ENCODE results near the gene USP19. TPM values are rescaled to one million over a fixed set of nuclear protein-coding genes. Genes with fewer than 3 reads are reported as not detected.

Gene USP19, protein sequence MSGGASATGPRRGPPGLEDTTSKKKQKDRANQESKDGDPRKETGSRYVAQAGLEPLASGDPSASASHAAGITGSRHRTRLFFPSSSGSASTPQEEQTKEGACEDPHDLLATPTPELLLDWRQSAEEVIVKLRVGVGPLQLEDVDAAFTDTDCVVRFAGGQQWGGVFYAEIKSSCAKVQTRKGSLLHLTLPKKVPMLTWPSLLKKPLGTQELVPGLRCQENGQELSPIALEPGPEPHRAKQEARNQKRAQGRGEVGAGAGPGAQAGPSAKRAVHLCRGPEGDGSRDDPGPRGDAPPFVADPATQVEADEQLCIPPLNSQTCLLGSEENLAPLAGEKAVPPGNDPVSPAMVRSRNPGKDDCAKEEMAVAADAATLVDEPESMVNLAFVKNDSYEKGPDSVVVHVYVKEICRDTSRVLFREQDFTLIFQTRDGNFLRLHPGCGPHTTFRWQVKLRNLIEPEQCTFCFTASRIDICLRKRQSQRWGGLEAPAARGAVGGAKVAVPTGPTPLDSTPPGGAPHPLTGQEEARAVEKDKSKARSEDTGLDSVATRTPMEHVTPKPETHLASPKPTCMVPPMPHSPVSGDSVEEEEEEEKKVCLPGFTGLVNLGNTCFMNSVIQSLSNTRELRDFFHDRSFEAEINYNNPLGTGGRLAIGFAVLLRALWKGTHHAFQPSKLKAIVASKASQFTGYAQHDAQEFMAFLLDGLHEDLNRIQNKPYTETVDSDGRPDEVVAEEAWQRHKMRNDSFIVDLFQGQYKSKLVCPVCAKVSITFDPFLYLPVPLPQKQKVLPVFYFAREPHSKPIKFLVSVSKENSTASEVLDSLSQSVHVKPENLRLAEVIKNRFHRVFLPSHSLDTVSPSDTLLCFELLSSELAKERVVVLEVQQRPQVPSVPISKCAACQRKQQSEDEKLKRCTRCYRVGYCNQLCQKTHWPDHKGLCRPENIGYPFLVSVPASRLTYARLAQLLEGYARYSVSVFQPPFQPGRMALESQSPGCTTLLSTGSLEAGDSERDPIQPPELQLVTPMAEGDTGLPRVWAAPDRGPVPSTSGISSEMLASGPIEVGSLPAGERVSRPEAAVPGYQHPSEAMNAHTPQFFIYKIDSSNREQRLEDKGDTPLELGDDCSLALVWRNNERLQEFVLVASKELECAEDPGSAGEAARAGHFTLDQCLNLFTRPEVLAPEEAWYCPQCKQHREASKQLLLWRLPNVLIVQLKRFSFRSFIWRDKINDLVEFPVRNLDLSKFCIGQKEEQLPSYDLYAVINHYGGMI (N-terminal part only)
- total RNA-seq (2012; rRNA removed) (22.5 and 24.7 TPM in 2 replicates), polyA plus RNA-seq (2012; rRNA removed) (39.7 and 44.0 TPM in 2 replicates), Bru-seq, nascent RNA (percentile 61 among the genes with signal in this experiment), BruChase-seq, experiment 1, labeled RNA remaining after a 6-hour chase (percentile 72 among the genes with signal in this experiment), BruChase-seq, experiment 2, labeled RNA remaining after a 2-hour chase (percentile 73 among the genes with signal in this experiment)
- polyA plus RNA-seq (2012; cell fraction: cytosol; rRNA removed): 16.0 and 29.4 TPM in 2 replicates
- 76.7 and 128 TPM in 2 replicates for polyA plus RNA-seq (2012; cell fraction: nucleus; rRNA removed; ENCODE audit: low replicate concordance)
- long read RNA-seq, full-length matches to known transcripts: 5 of 32 reads
- long read RNA-seq, partial matches to known transcripts: 21 of 32 reads
- long read RNA-seq, other reads (novel, unspliced or antisense): 6 of 32 reads

DNA sequence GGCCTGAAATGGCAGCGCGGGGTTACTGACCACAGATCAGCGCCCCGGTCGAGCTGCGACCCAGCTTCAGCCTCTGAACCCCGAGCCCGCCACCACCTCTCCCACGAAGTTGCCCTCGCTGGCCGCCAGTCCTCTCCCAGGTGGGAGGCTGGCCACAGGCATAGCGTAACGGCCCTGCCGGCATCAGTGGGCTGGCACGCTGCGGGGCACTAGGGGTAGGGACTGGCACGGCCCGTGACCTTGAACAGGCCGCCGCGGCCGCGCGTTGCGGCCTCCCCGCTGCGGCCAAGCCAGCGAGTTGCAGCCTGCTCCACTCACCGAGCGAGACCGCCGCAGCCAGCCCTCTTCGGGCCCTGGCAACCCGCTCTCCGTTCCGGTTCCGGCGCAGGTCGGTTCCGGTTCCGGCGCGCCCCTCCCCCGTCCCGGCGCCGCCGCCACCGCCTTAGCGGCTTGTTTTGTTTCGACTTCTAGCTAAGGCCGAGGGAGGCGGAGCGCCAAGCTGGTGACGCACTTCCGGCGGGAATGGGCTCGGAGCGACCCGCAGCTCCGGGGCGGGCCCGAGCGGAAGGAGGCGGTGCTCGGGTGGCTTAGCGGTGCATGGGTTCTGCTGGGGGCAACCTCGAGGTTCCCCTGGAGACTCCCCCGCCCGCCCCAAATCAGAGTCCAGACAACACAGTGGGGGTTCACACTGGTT lies at the start of gene USP19:
Gene USP19 (minus strand): TSS at position 386 of the 694 bp plus-strand sequence. CDS start 1,678 bp downstream, outside the sequence.
- dilution Hi-C loops (cut with HindIII; ENCODE audit: low sequenced_read_pairs, unreplicated experiment) (no loop called here), in situ Hi-C loops (cut with MboI; ENCODE audit: low sequenced_read_pairs) (no loop called here), intact Hi-C loops (cut with micrococcal nuclease) (no loop called here)
- Histone ChIP-seq H2BK5ac (ENCODE audit: low read depth, low read length, poor library complexity, severe bottlenecking) (peak within 1 kb of the TSS; percentile 89), H3K9me3 (ENCODE audit: control insufficient read depth, insufficient read depth, low read length) (no peaks in the 10 kb centered on the region), H3K36me3 (ENCODE audit: control insufficient read depth, insufficient read depth, low read length) (peaks cover 74% of the 10 kb centered on the region), H2BK120ac (ENCODE audit: low read depth, low read length) (no peak within 1 kb of the TSS), H3K14ac (replicated peaks; ENCODE audit: low read depth, low read length) (peak within 1 kb of the TSS; percentile 94), H2AFZ (replicated peaks; ENCODE audit: low read length, poor library complexity) (peak within 1 kb of the TSS; percentile 97), H3K4me2 (ENCODE audit: low read depth, low read length) (peak within 1 kb of the TSS; percentile 98), H3K9ac (ENCODE audit: low read depth, low read length) (peak within 1 kb of the TSS; percentile 90), H3K4ac (ENCODE audit: low read depth, low read length) (peak within 1 kb of the TSS; percentile 95), H2BK15ac (ENCODE audit: low read depth, low read length) (no peak within 1 kb of the TSS), H3K79me1 (ENCODE audit: low read depth in 1 of 2, low read length in 2 of 2) (peaks cover 4 to 49% of the 10 kb centered on the region in 2 experiments), H3K56ac (ENCODE audit: extremely low read depth, insufficient read depth, low read length) (peak within 1 kb of the TSS; percentile 62), H4K8ac (ENCODE audit: low read depth in 2 of 2, low read length in 2 of 2) (peak within 1 kb of the TSS; percentile 91 to 96), H3K9me1 (ENCODE audit: insufficient read depth, low read length) (peaks cover 10% of the 10 kb centered on the region; the same call in 1 of the 2 replicates), H4K20me1 (ENCODE audit: insufficient read depth, low read length) (peaks cover 6% of the 10 kb centered on the region), H4K91ac (ENCODE audit: insufficient read depth, low read depth, low read length) (peak within 1 kb of the TSS; percentile 87), H2AK9ac (replicated peaks; ENCODE audit: low read depth, low read length, poor library complexity) (peak within 1 kb of the TSS; percentile 99), H3K23ac (ENCODE audit: low read depth, low read length) (peak within 1 kb of the TSS; percentile 93), H2BK20ac (ENCODE audit: low read depth, low read length) (no peak within 1 kb of the TSS), H3K27me3 (ENCODE audit: control insufficient read depth, insufficient read depth, low read length) (no peaks in the 10 kb centered on the region), H3K4me1 (ENCODE audit: control insufficient read depth, insufficient read depth, low read length) (peaks cover 10% of the 10 kb centered on the region), H3K27ac (ENCODE audit: insufficient read depth, low read length) (peak within 1 kb of the TSS; percentile 86), H3K4me3 (ENCODE audit: insufficient read depth, low read depth, low read length) (peak within 1 kb of the TSS; percentile 80), H3K18ac (ENCODE audit: low read depth, low read length) (peak within 1 kb of the TSS; percentile 10; the same call in 1 of the 2 replicates), H4K5ac (ENCODE audit: low read depth, low read length) (peak within 1 kb of the TSS; percentile 82), H2AK5ac (ENCODE audit: low read depth, low read length) (peak within 1 kb of the TSS; percentile 95)
- CTCF ChIA-PET: interaction anchor here (0.6 kb wide), 2 partner anchors 26 to 288 kb away, joined by 3 to 4 read pairs; no protein-coding TSS in a partner anchor
- 1% methylated on average over 39 of the region's 70 CpGs; no CpG with 5 or more reads in 1 of the 2 experiments for WGBS, 2 experiments (ENCODE audit: extremely low coverage in 2 of 2, insufficient read length in 1 of 2)
- no TSS peak for BruUV-seq (replicated peaks)
- ATAC-seq (ENCODE audit: low read depth) (peak; percentile 94), DNase-seq (peak; percentile 90)
- POLR2A ChIA-PET (ENCODE audit: unreplicated experiment): interaction anchor here (0.6 to 1.3 kb wide), 5 partner anchors 12 to 204 kb away, joined by 3 to 7 read pairs (median 3); partner anchors contain the start of genes LAMB2 and WDR6
- TF ChIP-seq SMC3 (IDR thresholded peaks at IDR 0.05; ENCODE audit: low read depth, low read length) (no peak), POLR2A (IDR thresholded peaks at IDR 0.05; ENCODE audit: low read depth, low read length) (peak; percentile 74), CHD1 (IDR thresholded peaks at IDR 0.05; ENCODE audit: low read depth, low read length) (no peak), MAFK (IDR thresholded peaks at IDR 0.05; ENCODE audit: low read depth, low read length) (no peak), RCOR1 (IDR thresholded peaks at IDR 0.05; ENCODE audit: insufficient replicate concordance, low read length) (no peak), NFE2L2 (IDR thresholded peaks at IDR 0.05; ENCODE audit: low read depth, low read length) (no peak), CEBPB (IDR thresholded peaks at IDR 0.05; ENCODE audit: low read depth, low read length) (no peak)
- TF ChIP-seq, protein P1, sequence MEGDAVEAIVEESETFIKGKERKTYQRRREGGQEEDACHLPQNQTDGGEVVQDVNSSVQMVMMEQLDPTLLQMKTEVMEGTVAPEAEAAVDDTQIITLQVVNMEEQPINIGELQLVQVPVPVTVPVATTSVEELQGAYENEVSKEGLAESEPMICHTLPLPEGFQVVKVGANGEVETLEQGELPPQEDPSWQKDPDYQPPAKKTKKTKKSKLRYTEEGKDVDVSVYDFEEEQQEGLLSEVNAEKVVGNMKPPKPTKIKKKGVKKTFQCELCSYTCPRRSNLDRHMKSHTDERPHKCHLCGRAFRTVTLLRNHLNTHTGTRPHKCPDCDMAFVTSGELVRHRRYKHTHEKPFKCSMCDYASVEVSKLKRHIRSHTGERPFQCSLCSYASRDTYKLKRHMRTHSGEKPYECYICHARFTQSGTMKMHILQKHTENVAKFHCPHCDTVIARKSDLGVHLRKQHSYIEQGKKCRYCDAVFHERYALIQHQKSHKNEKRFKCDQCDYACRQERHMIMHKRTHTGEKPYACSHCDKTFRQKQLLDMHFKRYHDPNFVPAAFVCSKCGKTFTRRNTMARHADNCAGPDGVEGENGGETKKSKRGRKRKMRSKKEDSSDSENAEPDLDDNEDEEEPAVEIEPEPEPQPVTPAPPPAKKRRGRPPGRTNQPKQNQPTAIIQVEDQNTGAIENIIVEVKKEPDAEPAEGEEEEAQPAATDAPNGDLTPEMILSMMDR (conservative IDR thresholded peaks at IDR 0.05; ENCODE audit: low read depth, low read length): no peak

Data from IMR-90 (cell line).